Stimulated activated CD8-positive, alpha-beta memory T cell treated with anti-CD3 and anti-CD28 coated beads, Interleukin-7, amount 100 ng/mL, for 4 hours (primary cell): ENCODE measurements around the gene ABITRAM.
"Not testable (repeated sequence)": the region's sequence is repeated elsewhere in the genome, so short reads cannot be mapped to it uniquely, and the experiment has no call there.

ENCODE experiments used
- DNase-seq, 2 donors: peaks; one replicate each; pipeline ENCODE4 v3.0.0-alpha.2; 2020; ENCODE audit warnings: low read depth in 2 of 2

Gene ABITRAM

DNA sequence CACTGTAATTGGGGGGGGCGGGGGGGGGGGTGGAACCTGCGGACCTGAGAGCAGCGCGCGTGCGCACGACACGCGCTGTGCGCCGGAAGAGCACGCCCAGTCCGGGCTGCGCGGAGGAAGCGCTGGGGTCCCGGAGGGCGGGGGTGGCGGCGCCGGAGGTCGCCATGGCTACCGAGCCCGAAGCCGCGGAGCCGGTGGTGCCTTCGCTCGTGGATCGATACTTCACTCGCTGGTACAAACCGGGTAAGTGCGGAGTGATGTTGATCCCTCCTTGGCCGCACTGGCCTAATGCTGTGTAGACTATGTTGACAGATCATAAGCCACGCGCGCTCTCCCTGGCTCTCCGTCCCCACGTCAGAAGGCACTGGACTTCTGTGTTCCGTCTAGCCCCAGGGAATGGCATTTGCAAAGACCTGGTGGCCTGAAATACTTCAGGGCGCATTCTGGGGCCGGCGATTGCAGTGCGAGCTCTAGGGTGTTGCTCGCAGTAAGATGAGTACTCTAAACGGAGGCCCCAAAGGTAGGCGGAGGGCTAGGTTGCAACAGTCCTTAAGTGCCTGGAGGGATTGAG lies at the start of gene ABITRAM:
Gene ABITRAM, plus strand, starts transcription at position 78 of the 571 bp plus-strand sequence. Its CDS starts 87 bp downstream, at position 165.
- peak; percentile 43 to 79 for DNase-seq

GRCh38 chr9:108884701-108885100 lies 49.5 kb upstream of the ABITRAM start:
- DNase-seq, result no peak

GRCh38 chr9:108885643-108886348 lies 48.4 kb upstream of the ABITRAM start:
- no peak for DNase-seq

- not testable (repeated sequence) for DNase-seq
These were observed 47.5 kb upstream of the ABITRAM start for GRCh38 chr9:108886594-108887271.

- no peak for DNase-seq
These were observed 44.5 kb upstream of the ABITRAM start for GRCh38 chr9:108889649-108890067.

DNA sequence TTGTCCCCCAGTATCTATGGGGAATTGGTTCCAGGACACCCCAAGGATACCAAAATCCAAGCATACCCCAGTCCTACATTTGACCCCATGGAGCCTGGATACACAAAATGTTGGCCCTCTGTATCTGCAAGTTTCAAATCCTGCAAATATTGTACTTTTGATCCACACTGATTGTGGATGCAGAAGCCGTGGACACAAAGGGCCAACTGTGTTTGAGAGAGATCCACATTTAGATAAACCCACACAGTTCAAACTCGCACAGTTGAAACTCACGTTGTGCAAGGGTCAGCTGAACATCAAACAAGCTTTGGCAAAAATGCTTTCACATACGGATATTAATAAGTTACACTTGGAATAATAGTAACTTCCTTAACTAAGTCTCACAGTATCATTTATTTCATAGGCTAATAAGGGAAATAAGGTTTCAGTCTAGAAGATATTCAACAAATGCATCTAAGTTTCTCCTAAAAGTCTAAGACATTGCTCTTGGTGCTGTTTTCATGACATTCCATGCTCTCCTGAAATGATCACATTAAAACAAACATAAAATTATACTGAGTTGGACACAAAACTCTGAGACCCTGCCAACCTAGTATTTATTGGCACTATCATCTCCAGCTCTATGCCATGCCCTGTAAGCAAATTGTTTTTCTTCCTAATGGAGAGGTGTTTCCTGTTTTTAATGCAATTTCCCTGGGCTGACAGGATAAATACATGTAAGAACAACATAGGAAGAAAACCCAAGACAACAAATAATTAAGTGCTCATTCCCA lies 39.8 kb upstream of the ABITRAM start:
- DNase-seq, result no peak

DNA sequence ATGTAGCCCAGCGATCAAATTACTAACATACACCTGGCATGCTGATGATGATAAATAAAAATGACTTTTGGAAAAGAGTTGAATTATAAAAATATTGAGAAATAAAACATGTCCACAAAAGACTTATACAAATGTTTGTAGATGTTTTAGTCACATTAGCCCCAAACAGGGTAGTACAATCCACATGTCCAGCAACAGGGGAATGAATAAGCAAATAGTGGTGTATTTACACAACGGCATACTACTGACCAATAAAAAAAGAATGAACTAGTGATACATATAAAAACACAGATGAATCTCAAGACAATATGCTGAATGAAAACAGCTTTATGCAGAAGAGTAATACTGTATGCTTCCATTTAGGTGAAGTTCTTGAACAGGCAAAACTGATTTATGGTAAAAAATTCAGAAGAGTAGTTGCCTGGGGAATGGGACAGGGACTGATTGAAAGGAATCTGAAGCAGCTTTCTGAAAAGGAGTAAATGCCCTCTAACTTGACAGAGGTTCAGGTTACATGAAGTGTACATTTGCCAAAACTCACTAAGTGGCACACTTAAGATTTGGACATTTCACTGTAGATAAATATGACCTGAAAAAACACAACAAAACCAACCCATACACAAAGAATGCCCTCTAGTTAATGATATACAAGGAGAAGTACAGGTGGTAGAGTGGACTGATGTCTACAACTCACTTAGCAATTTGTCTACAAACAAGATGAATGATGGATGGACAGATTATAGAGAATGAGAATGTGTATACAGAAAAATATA lies 36.7 kb upstream of the ABITRAM start:
- DNase-seq, result no peak

DNA sequence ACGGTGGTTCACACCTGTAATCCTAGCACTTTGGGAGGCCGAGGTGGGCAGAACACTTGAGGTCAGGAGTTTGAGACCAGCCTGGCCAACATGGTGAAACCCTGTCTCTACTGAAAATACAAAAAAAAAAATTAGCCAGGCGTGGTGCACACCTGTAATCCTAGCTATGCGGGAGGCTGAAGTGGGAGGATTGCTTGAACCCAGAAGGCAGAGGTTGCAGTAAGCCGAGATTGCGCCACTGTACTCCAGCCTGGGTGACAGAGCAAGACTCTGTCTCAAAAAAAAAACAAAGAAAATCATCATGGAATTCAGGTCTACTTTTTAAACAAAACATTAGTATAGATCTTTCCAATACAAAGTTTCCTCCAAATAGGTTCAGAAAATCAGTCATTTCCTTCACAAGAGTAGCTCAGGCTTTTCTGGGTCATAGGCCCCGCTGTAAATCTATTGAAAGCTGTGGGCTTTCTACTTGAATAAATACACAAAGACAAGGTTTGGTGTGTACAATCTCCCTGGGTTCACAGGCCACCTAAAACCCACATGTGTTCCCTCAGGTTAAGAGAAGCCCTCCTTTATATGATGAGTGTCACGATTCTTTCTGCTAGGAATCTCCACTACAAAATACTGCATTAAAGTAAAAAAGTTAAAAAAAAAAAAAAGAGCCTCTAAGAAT lies 35.0 kb upstream of the ABITRAM start:
- DNase-seq, result not testable (repeated sequence)

- no peak for DNase-seq
These were observed 34.0 kb upstream of the ABITRAM start for GRCh38 chr9:108900176-108900575.

GRCh38 chr9:108903420-108904103 lies 30.6 kb upstream of the ABITRAM start:
- DNase-seq, result no peak

DNA sequence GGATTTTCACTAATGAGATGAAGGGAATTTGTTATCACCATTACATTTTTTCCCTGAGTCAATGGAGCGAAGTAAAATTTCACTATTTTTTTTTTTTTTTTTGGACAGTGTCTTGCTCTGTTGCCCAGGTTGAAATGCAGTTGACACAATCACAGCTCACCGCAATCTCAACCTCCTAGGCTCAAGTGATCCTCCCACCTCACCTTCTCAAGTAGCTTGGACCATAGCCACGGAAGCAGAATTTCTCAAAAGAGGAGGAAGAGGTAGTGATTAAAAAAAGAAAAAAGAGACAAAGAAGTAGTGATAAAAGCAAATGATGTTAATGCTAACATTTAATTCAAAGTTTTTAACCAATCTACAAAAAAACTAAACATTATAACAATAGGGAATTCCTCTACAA lies 30.0 kb upstream of the ABITRAM start:
- DNase-seq, result no peak

DNA sequence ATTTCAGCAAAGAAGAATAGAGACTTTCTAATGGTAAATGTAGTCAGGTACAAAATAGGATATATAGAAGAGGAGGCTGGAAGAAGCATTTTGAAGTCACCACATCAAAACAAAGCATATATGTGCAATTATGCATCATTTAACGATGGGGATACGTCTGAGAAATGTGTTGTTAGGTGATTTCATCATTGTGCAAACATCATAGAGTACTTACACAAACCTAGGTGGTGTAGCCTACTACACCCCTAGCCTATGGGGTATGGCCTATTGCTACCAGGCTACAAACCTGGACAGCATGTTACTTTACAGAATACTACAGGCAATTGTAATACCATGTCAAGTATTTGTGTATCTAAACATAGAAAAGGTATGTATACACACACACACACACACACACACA lies 28.7 kb upstream of the ABITRAM start:
- no peak for DNase-seq

GRCh38 chr9:108910402-108910801 lies 23.8 kb upstream of the ABITRAM start:
- DNase-seq, result no peak

GRCh38 chr9:108910914-108911313 lies 23.3 kb upstream of the ABITRAM start:
- no peak for DNase-seq

- DNase-seq, result no peak
These were observed 22.4 kb upstream of the ABITRAM start for GRCh38 chr9:108911820-108912219.

GRCh38 chr9:108913391-108913790 lies 20.8 kb upstream of the ABITRAM start:
- DNase-seq, result no peak

DNA sequence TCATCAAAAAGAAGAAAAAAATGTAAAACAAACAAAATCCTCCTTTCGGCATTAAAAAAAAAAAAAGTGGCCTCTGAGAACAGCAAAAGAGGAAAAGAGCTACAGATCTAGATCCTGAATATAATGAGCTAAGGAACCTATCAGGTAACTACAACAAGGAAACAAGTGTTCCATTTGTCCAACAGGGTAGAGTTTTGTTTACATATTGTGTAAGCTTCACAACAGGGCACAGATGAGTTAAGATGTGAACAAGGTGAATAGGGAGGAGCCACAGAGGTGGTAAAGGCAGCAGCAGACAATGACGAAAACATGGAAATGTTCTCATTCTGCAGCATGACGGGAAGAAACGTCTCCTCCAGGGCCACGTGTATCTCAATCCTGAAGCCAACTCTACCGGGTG lies 14.7 kb upstream of the ABITRAM start:
- DNase-seq, result no peak

GRCh38 chr9:108920401-108920800 lies 13.8 kb upstream of the ABITRAM start:
- DNase-seq, result not testable (repeated sequence)

GRCh38 chr9:108921200-108921599 lies 13.0 kb upstream of the ABITRAM start:
- DNase-seq, result no peak

GRCh38 chr9:108924466-108924865 lies 9.7 kb upstream of the ABITRAM start:
- no peak for DNase-seq
